Activated B cell treated with CpG ODN at 0.5 μM for 24 hours (primary cell): ENCODE results near the gene CTAG1A. TPM values are rescaled to one million over a fixed set of nuclear protein-coding genes. Genes with fewer than 3 reads are reported as not detected.
A peak's percentile ranks its signal among the peaks of the same experiment; 100 is the strongest.
"Not testable (repeated sequence)": the region's sequence is repeated elsewhere in the genome, so short reads cannot be mapped to it uniquely, and the experiment has no call there.

ENCODE experiments used
- ATAC-seq: fragments of 200-7000 bp; cut with Tn5 transposase; one replicate; pipeline ENCODE4 v1.10.0; 2021; ENCODE audit warnings: low read depth, mild to moderate bottlenecking, moderate library complexity
- CTCF ChIA-PET: fragments of 350-600 bp; sonication (Branson Sonifier 250); formaldehyde crosslinking; loops from one replicate; lab custom pipeline; 2021; ENCODE audit warnings: antibody characterized with exemption; lab: Charles Lee
- POLR2A ChIA-PET: fragments of 350-600 bp; sonication (Branson Sonifier 250); formaldehyde crosslinking; loops from one replicate; lab custom pipeline; 2021; ENCODE audit warnings: antibody characterized with exemption; lab: Charles Lee
- DNase-seq: peaks from one replicate; pipeline ENCODE4 v3.0.0; 2022
- H3K27ac Mint-ChIP-seq: one replicate; pipeline ENCODE4 v1.8.0; 2020; ENCODE audit warnings: mixed read lengths
- H3K27me3 Mint-ChIP-seq: one replicate; pipeline ENCODE4 v1.8.0; 2021; ENCODE audit warnings: mixed read lengths
- H3K36me3 Mint-ChIP-seq: one replicate; pipeline ENCODE4 v1.8.0; 2021; ENCODE audit warnings: low read depth, mixed read lengths
- H3K4me1 Mint-ChIP-seq: one replicate; pipeline ENCODE4 v1.8.0; 2021; ENCODE audit warnings: mixed read lengths
- H3K4me3 Mint-ChIP-seq: one replicate; pipeline ENCODE4 v1.8.0; 2020; ENCODE audit warnings: mild to moderate bottlenecking, mixed read lengths
- H3K9me3 Mint-ChIP-seq: one replicate; pipeline ENCODE4 v1.8.0; 2020; ENCODE audit warnings: mixed read lengths
- intact Hi-C: fragments of 100-400 bp; cut with micrococcal nuclease; formaldehyde crosslinking; loops from one replicate; pipeline ENCODE4 v1.15.1; 2024
- total RNA-seq: library from RNA; stranded (reverse); gene quantifications from 2 replicates; pipeline ENCODE4 v1.2.3, GENCODE V29; 2022
- TF ChIP-seq, protein P1 (sequence below): fragments of 200-600 bp; IDR thresholded peaks from one replicate; pipeline ENCODE4 v1.8.0; 2022; ENCODE audit warnings: antibody characterized with exemption, mild to moderate bottlenecking

The CTAG1A gene
- total RNA-seq, 1 donor from 2014 or later = not detected

DNA sequence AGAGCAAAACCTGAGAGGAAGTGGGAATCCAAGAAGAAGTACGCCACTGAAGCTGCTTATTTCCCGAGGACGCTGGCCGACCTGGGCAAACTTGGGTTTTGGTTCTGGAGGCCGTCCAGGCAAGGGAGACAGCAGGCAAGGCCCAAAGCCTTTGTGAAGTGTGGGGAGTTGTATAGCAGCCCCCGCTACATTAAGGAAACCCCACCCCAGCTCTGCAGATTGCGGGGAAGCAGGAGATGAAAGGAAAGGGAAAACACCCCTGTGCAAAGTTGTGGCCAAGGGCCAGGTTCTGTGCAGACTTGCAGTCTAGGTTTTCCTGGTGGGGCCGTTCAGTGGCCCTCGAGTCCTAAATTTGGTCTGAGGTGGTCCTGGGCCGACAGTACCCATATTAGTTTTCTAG is 11.9 kb upstream of the CTAG1A start:
- DNase-seq, ATAC-seq, H3K36me3 Mint-ChIP-seq, H3K9me3 Mint-ChIP-seq, H3K4me3 Mint-ChIP-seq, POLR2A ChIA-PET, H3K4me1 Mint-ChIP-seq, H3K27ac Mint-ChIP-seq, intact Hi-C loops, CTCF ChIA-PET, H3K27me3 Mint-ChIP-seq: not testable (repeated sequence)

DNA sequence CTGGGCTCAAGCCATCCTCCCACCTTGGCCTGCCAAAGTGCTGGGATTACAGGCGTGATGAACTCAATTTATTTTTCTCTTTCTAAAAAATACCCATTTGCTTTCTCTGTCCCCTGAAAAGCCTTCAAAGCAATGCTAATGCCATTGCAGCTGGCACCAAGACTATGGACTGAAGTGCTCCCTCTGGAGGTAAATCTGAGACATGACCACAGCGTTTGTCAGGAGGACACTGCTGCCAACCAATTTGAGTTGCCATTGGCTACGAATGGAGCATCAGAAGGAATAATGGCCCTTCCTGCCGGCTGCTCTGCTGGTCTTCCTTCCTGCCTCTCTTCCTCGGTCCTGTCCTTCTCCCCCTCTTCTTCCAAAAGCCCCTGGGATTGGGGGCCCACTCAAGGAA is 9.9 kb upstream of the CTAG1A start:
- intact Hi-C loops, H3K27ac Mint-ChIP-seq, H3K9me3 Mint-ChIP-seq, H3K36me3 Mint-ChIP-seq, CTCF ChIA-PET, H3K4me3 Mint-ChIP-seq, H3K4me1 Mint-ChIP-seq, POLR2A ChIA-PET, DNase-seq, H3K27me3 Mint-ChIP-seq: not testable (repeated sequence)
- ATAC-seq = peak; percentile 47

DNA sequence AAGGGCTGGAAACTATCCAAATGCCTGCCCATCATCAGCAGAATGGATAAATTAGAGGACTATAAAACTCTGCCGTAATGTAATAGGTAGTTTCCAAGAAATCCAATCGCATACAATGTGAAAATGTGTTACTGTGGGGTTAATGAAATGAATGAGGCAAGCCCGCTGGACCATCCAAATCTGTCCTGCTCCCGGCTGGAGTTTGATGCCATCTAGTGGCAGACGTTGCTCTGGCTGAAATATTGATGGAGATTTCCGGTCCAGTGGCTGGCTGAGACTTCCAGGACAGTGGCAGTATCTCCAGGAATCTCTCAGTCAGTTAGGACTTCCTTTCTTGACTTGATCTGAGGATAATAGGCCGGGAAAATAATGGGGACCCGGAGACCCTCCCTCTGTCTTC is 1.9 kb upstream of the CTAG1A start:
- H3K36me3 Mint-ChIP-seq, H3K27ac Mint-ChIP-seq, CTCF ChIA-PET, POLR2A ChIA-PET, H3K27me3 Mint-ChIP-seq, intact Hi-C loops, H3K4me1 Mint-ChIP-seq, ATAC-seq, H3K4me3 Mint-ChIP-seq, H3K9me3 Mint-ChIP-seq, DNase-seq: not testable (repeated sequence)

DNA sequence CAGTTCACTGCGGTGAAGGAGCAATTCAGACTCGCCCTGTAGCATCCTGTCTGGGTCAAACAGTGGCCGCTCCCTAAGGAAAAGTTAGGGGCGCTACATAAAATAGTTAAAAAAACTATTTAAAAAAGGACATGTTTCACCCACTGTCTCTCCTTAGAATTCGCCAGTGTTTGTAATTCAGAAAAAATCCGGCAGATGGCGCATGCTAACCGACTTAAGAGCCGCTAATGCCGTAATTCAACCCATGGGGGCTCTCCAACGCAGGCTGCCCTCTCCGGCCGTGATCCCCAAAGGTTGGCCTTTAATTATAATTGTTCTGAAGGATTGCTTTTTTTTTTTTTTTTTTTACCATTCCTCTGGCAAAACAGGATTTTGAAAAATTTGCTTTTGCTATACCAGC is 5.5 kb downstream of the CTAG1A start:
- POLR2A ChIA-PET, H3K9me3 Mint-ChIP-seq, H3K36me3 Mint-ChIP-seq, DNase-seq, H3K27ac Mint-ChIP-seq, ATAC-seq, CTCF ChIA-PET, H3K4me1 Mint-ChIP-seq, H3K27me3 Mint-ChIP-seq, intact Hi-C loops, H3K4me3 Mint-ChIP-seq: not testable (repeated sequence)

DNA sequence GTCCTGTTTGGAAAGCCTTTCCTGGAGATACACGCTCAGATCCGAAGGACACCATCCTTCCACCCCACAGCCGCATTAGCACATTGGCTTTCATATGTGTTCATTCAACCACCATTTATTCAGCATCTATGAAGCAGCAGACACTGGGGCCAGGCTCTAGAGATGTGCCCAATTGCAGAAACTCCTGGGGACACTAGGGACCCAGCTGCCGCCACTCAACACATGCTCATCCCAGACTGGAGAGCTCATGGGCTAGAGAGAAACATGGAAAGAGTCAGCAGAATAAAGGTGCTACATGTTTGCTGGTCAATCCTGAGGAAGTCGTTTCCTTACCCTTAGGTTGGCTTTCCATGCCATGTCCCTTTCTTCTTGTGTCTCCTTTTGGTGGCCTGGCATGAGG is 7.6 kb downstream of the CTAG1A start:
- intact Hi-C loops = no loop called here
- Mint-ChIP-seq H3K4me1 (no peaks in the 10 kb centered on the region), H3K9me3 (no peaks in the 10 kb centered on the region), H3K27me3 (peaks cover 4% of the 10 kb centered on the region), H3K36me3 (no peaks in the 10 kb centered on the region), H3K27ac (no peak overlapping the region), H3K4me3 (no peak overlapping the region)
- DNase-seq (no peak), ATAC-seq (no peak)
- ChIA-PET POLR2A (no interaction called here), CTCF (no interaction called here)
- TF ChIP-seq, protein P1, sequence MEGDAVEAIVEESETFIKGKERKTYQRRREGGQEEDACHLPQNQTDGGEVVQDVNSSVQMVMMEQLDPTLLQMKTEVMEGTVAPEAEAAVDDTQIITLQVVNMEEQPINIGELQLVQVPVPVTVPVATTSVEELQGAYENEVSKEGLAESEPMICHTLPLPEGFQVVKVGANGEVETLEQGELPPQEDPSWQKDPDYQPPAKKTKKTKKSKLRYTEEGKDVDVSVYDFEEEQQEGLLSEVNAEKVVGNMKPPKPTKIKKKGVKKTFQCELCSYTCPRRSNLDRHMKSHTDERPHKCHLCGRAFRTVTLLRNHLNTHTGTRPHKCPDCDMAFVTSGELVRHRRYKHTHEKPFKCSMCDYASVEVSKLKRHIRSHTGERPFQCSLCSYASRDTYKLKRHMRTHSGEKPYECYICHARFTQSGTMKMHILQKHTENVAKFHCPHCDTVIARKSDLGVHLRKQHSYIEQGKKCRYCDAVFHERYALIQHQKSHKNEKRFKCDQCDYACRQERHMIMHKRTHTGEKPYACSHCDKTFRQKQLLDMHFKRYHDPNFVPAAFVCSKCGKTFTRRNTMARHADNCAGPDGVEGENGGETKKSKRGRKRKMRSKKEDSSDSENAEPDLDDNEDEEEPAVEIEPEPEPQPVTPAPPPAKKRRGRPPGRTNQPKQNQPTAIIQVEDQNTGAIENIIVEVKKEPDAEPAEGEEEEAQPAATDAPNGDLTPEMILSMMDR = no peak

DNA sequence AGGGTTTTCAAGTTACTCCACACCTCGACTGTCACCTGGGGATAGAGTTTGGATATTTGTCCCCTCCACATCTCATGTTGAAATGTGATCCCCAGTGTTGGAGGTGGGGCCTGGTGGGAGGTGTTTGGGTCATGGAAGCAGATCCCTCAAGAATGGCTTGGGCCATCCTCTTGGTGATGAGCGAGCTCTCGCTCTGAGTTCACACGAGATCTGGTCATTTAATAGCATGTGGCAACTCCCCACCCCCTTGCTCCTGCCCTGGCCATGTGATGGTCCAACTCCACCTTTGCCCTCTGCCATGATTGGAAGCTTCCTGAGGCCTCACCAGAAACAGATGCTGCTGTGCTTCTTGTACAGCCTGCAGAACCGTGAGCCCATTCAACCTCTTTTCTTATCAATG is 8.3 kb downstream of the CTAG1A start:
- CTCF ChIA-PET = no interaction called here
- POLR2A ChIA-PET = no interaction called here
- Mint-ChIP-seq H3K36me3 (no peaks in the 10 kb centered on the region), H3K4me1 (no peaks in the 10 kb centered on the region), H3K4me3 (no peak overlapping the region), H3K27me3 (peaks cover 9% of the 10 kb centered on the region), H3K27ac (no peak overlapping the region), H3K9me3 (no peaks in the 10 kb centered on the region)
- no peak for DNase-seq
- intact Hi-C loops = no loop called here
- TF ChIP-seq, protein P1 = no peak
- no peak for ATAC-seq

DNA sequence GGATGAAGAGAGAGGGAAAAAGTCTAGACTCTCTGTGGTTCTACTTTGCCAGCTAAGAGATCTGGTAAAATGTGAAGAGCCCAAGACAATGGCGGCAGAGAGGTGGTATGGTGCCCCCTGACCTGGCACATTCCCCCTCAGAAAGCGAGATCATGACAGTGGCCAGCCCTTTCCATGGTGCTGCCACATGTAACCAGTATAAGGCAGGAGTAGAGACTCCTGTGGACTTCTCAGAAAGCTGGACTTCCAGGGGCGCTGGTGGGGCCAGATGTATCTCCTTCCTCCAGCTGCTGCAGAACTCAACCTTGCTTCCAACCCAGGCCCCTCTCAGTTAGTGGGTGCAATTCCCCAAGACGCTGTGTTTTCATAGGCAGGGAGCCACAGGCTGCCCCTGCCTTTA is 9.6 kb downstream of the CTAG1A start:
- Mint-ChIP-seq H3K4me3 (no peak overlapping the region), H3K27ac (no peak overlapping the region), H3K4me1 (no peaks in the 10 kb centered on the region), H3K27me3 (peaks cover 9% of the 10 kb centered on the region), H3K9me3 (no peaks in the 10 kb centered on the region), H3K36me3 (no peaks in the 10 kb centered on the region)
- ATAC-seq = no peak
- intact Hi-C loops = no loop called here
- TF ChIP-seq, protein P1 = no peak
- no peak for DNase-seq
- CTCF ChIA-PET = no interaction called here
- POLR2A ChIA-PET = no interaction called here
